Prostate gland (tissue), 2 donors: ENCODE results near the gene OR51B4. TPM values are rescaled to one million over a fixed set of nuclear protein-coding genes. Genes with fewer than 3 reads are reported as not detected.
A peak's percentile ranks its signal among the peaks of the same experiment; 100 is the strongest.

ENCODE experiments used
- DNase-seq: peaks from one replicate; pipeline ENCODE4 v3.0.0-alpha.2; 2019; ENCODE audit warnings: low spot score
- H3K27ac ChIP-seq, 2 donors: fragments of 200-600 bp; sonication (generic); 2 replicates each; pipeline ENCODE4 v1.5.1; 2017 to 2019
- H3K27me3 ChIP-seq: fragments of 200-600 bp; sonication (generic); replicated peaks from 2 replicates; pipeline ENCODE4 v1.5.1; 2019; ENCODE audit not compliant: insufficient read depth
- H3K36me3 ChIP-seq, 2 donors: fragments of 200-600 bp; sonication (generic); 1 replicate in 1 of 2; 2 replicates in 1 of 2; pipeline versions ENCODE4 v1.5.1 to v1.8.1; 2017 to 2019
- H3K4me1 ChIP-seq: fragments of 200-600 bp; sonication (generic); replicated peaks from 2 replicates; pipeline ENCODE4 v1.5.1; 2019
- H3K4me3 ChIP-seq, 2 donors: fragments of 200-600 bp; sonication (generic); 2 replicates each; pipeline ENCODE4 v1.5.1; 2017 to 2019
- H3K9me3 ChIP-seq: fragments of 200-600 bp; sonication (generic); 2 replicates; pipeline ENCODE4 v1.5.1; 2017
- POLR2A ChIP-seq: fragments of 450-650 bp; IDR thresholded peaks from one replicate; pipeline ENCODE4 v1.6.1; 2016; ENCODE audit warnings: antibody characterized with exemption, mild to moderate bottlenecking
- POLR2AphosphoS5 ChIP-seq: sonication (generic); formaldehyde crosslinking; IDR thresholded peaks from one replicate; pipeline ENCODE4 v1.6.1; 2017; ENCODE audit warnings: antibody characterized with exemption
- WGBS: methylation state at CpG from one replicate; pipeline ENCODE4 v1.1.5; 2018; 5-methylcytosine and 5-hydroxymethylcytosine counted together
- intact Hi-C: fragments of 100-400 bp; cut with DNase I; formaldehyde crosslinking; loops from one replicate; pipeline ENCODE4 v1.14.2; 2022
- total RNA-seq, 2 donors: library from RNA; depleted of rRNA; stranded (reverse); fragments of >200 nt; gene quantifications; one replicate each; pipeline ENCODE4 v1.1.0, GENCODE V29; 2016
- TF ChIP-seq, protein P1 (sequence below), 4 experiments: fragments of 200-600 bp in 2 of 4; fragments of 450-650 bp in 2 of 4; sonication (generic) in 2 of 4; IDR thresholded peaks; 1 replicate in 3 of 4; 2 replicates in 1 of 4; pipeline ENCODE4 v1.5.1; 2016 to 2019; ENCODE audit warnings: antibody characterized with exemption in 4 of 4, mild to moderate bottlenecking in 2 of 4, moderate library complexity in 2 of 4

Gene OR51B4
- total RNA-seq, 2 donors from 2014 or later, result not detected

DNA sequence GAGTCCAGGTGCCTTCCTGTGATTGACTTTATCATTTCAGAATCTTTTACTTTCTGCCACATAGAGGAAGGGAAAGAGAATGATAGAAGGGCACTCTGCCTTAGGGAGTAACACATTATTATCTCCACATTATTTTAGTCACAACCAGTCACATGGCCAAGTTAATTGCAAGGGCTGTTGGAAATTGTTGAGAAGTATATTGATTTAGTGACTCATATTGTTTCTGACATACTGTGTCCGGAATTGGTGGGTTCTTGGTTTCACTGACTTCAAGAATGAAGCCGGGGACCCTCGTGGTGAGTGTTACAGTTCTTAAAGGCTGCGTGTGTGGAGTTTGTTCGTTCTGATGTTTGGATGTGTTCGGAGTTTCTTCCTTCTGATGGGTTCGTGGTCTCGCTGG is 8.7 kb downstream of the OR51B4 start:
- 94% methylated on average over 8 of the region's 8 CpGs for WGBS
- H3K9me3 ChIP-seq, result no peaks in the 10 kb centered on the region
- no peak overlapping the region for H3K4me3 ChIP-seq
- no peak for TF ChIP-seq POLR2AphosphoS5
- TF ChIP-seq, protein P1, sequence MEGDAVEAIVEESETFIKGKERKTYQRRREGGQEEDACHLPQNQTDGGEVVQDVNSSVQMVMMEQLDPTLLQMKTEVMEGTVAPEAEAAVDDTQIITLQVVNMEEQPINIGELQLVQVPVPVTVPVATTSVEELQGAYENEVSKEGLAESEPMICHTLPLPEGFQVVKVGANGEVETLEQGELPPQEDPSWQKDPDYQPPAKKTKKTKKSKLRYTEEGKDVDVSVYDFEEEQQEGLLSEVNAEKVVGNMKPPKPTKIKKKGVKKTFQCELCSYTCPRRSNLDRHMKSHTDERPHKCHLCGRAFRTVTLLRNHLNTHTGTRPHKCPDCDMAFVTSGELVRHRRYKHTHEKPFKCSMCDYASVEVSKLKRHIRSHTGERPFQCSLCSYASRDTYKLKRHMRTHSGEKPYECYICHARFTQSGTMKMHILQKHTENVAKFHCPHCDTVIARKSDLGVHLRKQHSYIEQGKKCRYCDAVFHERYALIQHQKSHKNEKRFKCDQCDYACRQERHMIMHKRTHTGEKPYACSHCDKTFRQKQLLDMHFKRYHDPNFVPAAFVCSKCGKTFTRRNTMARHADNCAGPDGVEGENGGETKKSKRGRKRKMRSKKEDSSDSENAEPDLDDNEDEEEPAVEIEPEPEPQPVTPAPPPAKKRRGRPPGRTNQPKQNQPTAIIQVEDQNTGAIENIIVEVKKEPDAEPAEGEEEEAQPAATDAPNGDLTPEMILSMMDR (IDR thresholded peaks at IDR 0.05), result no peak
- no peak for TF ChIP-seq POLR2A
- no peaks in the 10 kb centered on the region for H3K4me1 ChIP-seq
- intact Hi-C loops, result no loop called here
- H3K27ac ChIP-seq, result no peak overlapping the region
- H3K27me3 ChIP-seq, result no peaks in the 10 kb centered on the region
- no peak for DNase-seq
- no peaks in the 10 kb centered on the region for H3K36me3 ChIP-seq

DNA sequence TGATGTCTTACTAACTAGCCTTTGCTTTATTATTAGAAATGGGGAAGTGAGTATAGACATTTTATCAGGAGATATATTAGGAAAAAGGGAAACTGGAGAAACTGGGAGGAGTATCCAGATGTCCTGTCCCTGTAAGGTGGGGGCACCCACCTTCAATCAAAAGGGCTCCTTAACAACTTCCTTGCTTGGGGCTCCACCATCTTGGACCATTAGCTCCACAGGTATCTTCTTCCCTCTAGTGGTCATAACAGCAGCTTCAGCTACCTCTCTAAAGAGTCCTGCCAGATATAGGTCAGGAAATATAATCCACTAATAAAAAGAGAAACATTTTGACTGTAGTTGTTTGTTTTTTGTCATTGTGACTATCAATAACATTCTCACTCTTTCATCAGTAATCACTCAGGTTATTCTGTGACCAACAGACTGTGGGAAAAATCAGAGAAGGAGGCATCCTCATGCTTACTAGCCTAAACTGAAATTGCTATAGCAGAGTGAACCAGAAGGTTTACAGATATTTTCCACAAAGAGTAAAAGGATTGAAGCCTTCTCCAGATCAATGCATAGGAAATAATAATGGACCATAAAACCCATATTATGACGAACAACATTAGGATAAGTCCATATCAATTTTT is 10.4 kb downstream of the OR51B4 start:
- no peaks in the 10 kb centered on the region for H3K36me3 ChIP-seq
- no peaks in the 10 kb centered on the region for H3K4me1 ChIP-seq
- TF ChIP-seq, protein P1 (IDR thresholded peaks at IDR 0.05), result peak in 2 of 4 experiments; percentile 24 to 32
- no peak for TF ChIP-seq POLR2A
- WGBS, result 87% methylated on average over 1 of the region's 1 CpG
- no peaks in the 10 kb centered on the region for H3K27me3 ChIP-seq
- H3K27ac ChIP-seq, result no peak overlapping the region
- H3K9me3 ChIP-seq, result no peaks in the 10 kb centered on the region
- intact Hi-C loops, result no loop called here
- no peak for DNase-seq
- H3K4me3 ChIP-seq, result no peak overlapping the region

DNA sequence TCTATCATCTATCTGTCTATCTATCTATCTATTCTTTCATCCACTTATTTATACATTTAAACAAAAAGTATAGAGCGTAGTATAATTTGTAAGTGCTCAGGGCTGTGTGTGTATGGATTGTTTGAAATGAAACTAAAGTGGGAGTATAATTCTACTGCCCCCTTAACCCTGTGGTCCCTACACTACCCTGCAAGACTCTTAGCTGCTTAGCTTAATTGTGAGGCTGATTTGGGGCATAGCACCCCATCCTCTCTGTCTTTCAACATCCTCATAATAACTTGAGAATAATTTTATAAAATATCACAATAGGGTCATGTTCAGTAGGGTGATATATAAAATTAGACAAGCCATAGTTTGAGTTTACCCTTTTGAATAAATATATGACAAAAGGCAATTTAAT is 11.6 kb downstream of the OR51B4 start:
- whole genome bisulfite sequencing, result 89% methylated on average over 1 of the region's 1 CpG
- DNase-seq, result no peak

DNA sequence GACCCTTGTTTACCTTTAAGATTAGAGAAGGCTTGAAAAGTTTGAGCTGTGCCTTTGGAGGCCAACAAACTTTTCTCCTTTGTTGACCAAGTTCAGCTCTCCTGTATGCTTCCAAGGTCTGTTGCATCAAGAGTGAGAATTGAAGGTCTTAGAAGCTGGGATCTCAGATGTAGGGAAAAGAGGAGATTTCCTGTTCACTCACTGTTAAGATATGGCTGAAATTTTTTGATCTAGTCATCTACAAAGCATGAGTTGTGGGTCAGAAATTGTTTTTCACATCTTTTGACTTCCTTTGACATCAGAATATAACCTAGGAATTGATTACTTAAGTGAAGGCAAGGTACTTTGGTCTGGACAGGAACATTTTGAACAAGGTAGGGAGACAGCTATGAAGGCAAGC is 12.1 kb downstream of the OR51B4 start:
- no peaks in the 10 kb centered on the region for H3K9me3 ChIP-seq
- no peaks in the 10 kb centered on the region for H3K36me3 ChIP-seq
- intact Hi-C loops, result no loop called here
- H3K27ac ChIP-seq, result no peak overlapping the region
- H3K4me1 ChIP-seq, result no peaks in the 10 kb centered on the region
- H3K4me3 ChIP-seq, result no peak overlapping the region
- TF ChIP-seq POLR2A (no peak), POLR2AphosphoS5 (no peak)
- TF ChIP-seq, protein P1 (IDR thresholded peaks at IDR 0.05), result no peak
- H3K27me3 ChIP-seq, result no peaks in the 10 kb centered on the region
- no peak for DNase-seq

More for the DNA sequence above, 11.6 kb downstream of the OR51B4 start:
- H3K36me3 ChIP-seq, result no peaks in the 10 kb centered on the region
- no peaks in the 10 kb centered on the region for H3K27me3 ChIP-seq
- H3K4me3 ChIP-seq, result no peak overlapping the region
- TF ChIP-seq POLR2AphosphoS5, result no peak
- TF ChIP-seq, protein P1 (IDR thresholded peaks at IDR 0.05), result no peak
- no peak for TF ChIP-seq POLR2A
- H3K27ac ChIP-seq, result no peak overlapping the region
- intact Hi-C loops, result no loop called here
- no peaks in the 10 kb centered on the region for H3K4me1 ChIP-seq
- H3K9me3 ChIP-seq, result no peaks in the 10 kb centered on the region

DNA sequence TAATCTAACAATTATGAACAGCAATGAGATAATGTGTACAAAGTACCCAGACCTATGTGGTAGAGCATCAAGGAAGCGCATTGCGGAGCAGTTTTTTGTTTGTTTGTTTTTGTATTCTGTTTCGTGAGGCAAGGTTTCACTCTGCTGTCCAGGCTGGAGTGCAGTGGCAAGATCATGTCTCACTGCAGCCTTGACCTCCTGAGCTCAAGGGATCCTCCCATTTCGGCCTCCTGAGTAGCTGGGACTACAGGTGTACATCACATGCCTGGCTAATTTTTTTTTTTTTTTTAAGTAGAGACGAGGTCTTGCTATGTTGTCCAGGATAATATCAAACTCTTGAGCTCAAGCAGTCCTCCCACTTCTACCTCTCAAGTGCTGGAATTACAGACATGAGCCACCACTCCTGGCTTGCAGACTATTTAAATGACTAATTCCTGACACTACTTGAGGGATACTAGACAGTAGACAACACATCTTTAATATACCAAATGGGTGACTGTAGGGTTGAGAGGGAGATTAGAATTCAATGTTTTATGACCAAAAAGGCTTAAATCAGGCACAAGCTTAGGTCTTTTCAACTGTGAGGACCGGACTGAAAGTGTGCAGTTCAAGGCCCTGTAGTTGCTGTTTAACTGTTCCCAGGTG is 12.7 kb downstream of the OR51B4 start:
- Histone ChIP-seq H3K27ac (no peak overlapping the region), H3K9me3 (no peaks in the 10 kb centered on the region), H3K4me3 (no peak overlapping the region), H3K27me3 (no peaks in the 10 kb centered on the region), H3K4me1 (no peaks in the 10 kb centered on the region), H3K36me3 (no peaks in the 10 kb centered on the region)
- no peak for DNase-seq
- intact Hi-C loops, result no loop called here
- no peak for TF ChIP-seq POLR2A
- TF ChIP-seq, protein P1 (IDR thresholded peaks at IDR 0.05), result no peak
- TF ChIP-seq POLR2AphosphoS5, result no peak
- WGBS, result 84% methylated on average over 6 of the region's 6 CpGs
